GM12878 (cell line): Measurements from ENCODE around the gene C19orf47.

Source experiments
- CHD2 ChIP-seq: IDR thresholded peaks from 2 replicates; pipeline ENCODE4 v1.6.1; 2011; ENCODE audit warnings: low read depth, low read length, improper control_type of control experiment, borderline replicate concordance
- FOXK2 ChIP-seq: fragments of 450-650 bp; IDR thresholded peaks from 2 replicates; pipeline ENCODE4 v1.6.1; 2017; ENCODE audit warnings: mild to moderate bottlenecking, moderate library complexity
- KAT2A ChIP-seq: conservative IDR thresholded peaks from 2 replicates; pipeline ENCODE4 v1.6.1; 2011; ENCODE audit warnings: low read depth, low read length; ENCODE audit not compliant: control insufficient read depth
- NFYA ChIP-seq: IDR thresholded peaks from 2 replicates; pipeline ENCODE4 v1.6.1; 2011; ENCODE audit warnings: low read depth, mild to moderate bottlenecking, low read length, improper control_type of control experiment, borderline replicate concordance
- NRF1 ChIP-seq: conservative IDR thresholded peaks from 2 replicates; pipeline ENCODE4 v1.6.1; 2011; ENCODE audit warnings: mild to moderate bottlenecking, low read depth, low read length, improper control_type of control experiment
- RCOR1 ChIP-seq: conservative IDR thresholded peaks from 2 replicates; pipeline ENCODE4 v1.6.1; 2012; ENCODE audit warnings: low read depth, low read length, improper control_type of control experiment
- SUZ12 ChIP-seq: fragments of 200-600 bp; sonication (generic); IDR thresholded peaks from one replicate; pipeline ENCODE4 v1.6.1; 2018; ENCODE audit warnings: antibody characterized with exemption, mild to moderate bottlenecking; ENCODE audit not compliant: unreplicated experiment
- TAF1 ChIP-seq: IDR thresholded peaks from 2 replicates; pipeline ENCODE4 v1.6.1; 2011; ENCODE audit warnings: mild to moderate bottlenecking, low read depth, low read length, borderline replicate concordance
- ZZZ3 ChIP-seq: IDR thresholded peaks from 2 replicates; pipeline ENCODE4 v1.6.1; 2011; ENCODE audit warnings: low read depth; ENCODE audit not compliant: control insufficient read depth, insufficient read length
- TF ChIP-seq, protein P1 (sequence below): fragments of 450-650 bp; IDR thresholded peaks from 2 replicates; pipeline ENCODE4 v1.6.1; 2017; ENCODE audit warnings: mild to moderate bottlenecking
- TF ChIP-seq, protein P2 (sequence below), 3 experiments: IDR thresholded peaks in 2 of 3; conservative IDR thresholded peaks in 1 of 3; 2 replicates each; pipeline ENCODE4 v1.5.1; 2011; ENCODE audit warnings: low read depth in 3 of 3, low read length in 3 of 3, mild to moderate bottlenecking in 3 of 3, control low read depth in 2 of 3, moderate library complexity in 2 of 3, inconsistent platforms in 1 of 3, mixed read lengths in 1 of 3; ENCODE audit not compliant: control insufficient read depth in 2 of 3, insufficient read depth in 1 of 3; ENCODE audit errors: extremely low read depth in 1 of 3
- TF ChIP-seq, protein P3 (sequence below): fragments of 150-350 bp; IDR thresholded peaks from 2 replicates; pipeline ENCODE4 v1.6.1; 2016; ENCODE audit warnings: low read depth, low read length
- TF ChIP-seq, protein P4 (sequence below): IDR thresholded peaks from 2 replicates; pipeline ENCODE4 v1.6.1; 2012; ENCODE audit warnings: low read depth, low read length, improper control_type of control experiment

DNA sequence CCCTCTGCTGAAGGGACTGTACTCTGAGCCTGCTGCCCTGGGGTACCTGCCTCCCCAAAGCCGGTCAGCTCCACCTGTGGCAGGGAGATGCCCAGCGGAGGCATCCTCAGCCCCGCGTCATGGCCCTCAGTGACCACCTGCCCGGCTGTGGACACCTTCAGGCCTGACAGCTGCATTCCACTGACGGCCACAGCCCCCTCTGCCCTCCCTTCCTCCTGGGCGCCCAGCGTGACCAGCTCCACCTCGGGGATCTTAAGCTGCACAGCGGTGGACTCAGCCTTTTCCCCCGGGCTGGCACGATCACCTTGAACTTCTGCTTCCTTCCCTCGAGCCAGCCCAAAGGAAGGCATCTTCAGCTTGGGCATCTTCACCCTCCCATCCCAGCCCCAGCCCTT lies 46.6 kb upstream of the C19orf47 start:
- TF ChIP-seq, protein P1, sequence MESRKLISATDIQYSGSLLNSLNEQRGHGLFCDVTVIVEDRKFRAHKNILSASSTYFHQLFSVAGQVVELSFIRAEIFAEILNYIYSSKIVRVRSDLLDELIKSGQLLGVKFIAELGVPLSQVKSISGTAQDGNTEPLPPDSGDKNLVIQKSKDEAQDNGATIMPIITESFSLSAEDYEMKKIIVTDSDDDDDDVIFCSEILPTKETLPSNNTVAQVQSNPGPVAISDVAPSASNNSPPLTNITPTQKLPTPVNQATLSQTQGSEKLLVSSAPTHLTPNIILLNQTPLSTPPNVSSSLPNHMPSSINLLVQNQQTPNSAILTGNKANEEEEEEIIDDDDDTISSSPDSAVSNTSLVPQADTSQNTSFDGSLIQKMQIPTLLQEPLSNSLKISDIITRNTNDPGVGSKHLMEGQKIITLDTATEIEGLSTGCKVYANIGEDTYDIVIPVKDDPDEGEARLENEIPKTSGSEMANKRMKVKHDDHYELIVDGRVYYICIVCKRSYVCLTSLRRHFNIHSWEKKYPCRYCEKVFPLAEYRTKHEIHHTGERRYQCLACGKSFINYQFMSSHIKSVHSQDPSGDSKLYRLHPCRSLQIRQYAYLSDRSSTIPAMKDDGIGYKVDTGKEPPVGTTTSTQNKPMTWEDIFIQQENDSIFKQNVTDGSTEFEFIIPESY: no peak
- TF ChIP-seq, protein P2, sequence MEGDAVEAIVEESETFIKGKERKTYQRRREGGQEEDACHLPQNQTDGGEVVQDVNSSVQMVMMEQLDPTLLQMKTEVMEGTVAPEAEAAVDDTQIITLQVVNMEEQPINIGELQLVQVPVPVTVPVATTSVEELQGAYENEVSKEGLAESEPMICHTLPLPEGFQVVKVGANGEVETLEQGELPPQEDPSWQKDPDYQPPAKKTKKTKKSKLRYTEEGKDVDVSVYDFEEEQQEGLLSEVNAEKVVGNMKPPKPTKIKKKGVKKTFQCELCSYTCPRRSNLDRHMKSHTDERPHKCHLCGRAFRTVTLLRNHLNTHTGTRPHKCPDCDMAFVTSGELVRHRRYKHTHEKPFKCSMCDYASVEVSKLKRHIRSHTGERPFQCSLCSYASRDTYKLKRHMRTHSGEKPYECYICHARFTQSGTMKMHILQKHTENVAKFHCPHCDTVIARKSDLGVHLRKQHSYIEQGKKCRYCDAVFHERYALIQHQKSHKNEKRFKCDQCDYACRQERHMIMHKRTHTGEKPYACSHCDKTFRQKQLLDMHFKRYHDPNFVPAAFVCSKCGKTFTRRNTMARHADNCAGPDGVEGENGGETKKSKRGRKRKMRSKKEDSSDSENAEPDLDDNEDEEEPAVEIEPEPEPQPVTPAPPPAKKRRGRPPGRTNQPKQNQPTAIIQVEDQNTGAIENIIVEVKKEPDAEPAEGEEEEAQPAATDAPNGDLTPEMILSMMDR (IDR thresholded peaks at IDR 0.05 in 2 of 3, conservative IDR thresholded peaks at IDR 0.05 in 1 of 3; ENCODE audit: control insufficient read depth in 2 of 3, extremely low read depth in 1 of 3, insufficient read depth in 1 of 3, low read depth in 3 of 3, low read length in 3 of 3): no peak
- TF ChIP-seq, protein P3, sequence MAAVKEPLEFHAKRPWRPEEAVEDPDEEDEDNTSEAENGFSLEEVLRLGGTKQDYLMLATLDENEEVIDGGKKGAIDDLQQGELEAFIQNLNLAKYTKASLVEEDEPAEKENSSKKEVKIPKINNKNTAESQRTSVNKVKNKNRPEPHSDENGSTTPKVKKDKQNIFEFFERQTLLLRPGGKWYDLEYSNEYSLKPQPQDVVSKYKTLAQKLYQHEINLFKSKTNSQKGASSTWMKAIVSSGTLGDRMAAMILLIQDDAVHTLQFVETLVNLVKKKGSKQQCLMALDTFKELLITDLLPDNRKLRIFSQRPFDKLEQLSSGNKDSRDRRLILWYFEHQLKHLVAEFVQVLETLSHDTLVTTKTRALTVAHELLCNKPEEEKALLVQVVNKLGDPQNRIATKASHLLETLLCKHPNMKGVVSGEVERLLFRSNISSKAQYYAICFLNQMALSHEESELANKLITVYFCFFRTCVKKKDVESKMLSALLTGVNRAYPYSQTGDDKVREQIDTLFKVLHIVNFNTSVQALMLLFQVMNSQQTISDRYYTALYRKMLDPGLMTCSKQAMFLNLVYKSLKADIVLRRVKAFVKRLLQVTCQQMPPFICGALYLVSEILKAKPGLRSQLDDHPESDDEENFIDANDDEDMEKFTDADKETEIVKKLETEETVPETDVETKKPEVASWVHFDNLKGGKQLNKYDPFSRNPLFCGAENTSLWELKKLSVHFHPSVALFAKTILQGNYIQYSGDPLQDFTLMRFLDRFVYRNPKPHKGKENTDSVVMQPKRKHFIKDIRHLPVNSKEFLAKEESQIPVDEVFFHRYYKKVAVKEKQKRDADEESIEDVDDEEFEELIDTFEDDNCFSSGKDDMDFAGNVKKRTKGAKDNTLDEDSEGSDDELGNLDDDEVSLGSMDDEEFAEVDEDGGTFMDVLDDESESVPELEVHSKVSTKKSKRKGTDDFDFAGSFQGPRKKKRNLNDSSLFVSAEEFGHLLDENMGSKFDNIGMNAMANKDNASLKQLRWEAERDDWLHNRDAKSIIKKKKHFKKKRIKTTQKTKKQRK: no peak
- TF ChIP-seq NFYA: no peak
- TF ChIP-seq KAT2A: no peak
- TF ChIP-seq FOXK2: no peak
- TF ChIP-seq SUZ12: no peak
- no peak for TF ChIP-seq CHD2
- TF ChIP-seq RCOR1: no peak
- TF ChIP-seq, protein P4, sequence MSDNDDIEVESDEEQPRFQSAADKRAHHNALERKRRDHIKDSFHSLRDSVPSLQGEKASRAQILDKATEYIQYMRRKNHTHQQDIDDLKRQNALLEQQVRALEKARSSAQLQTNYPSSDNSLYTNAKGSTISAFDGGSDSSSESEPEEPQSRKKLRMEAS: no peak
- no peak for TF ChIP-seq NRF1
- TF ChIP-seq TAF1: no peak
- TF ChIP-seq ZZZ3: no peak
